Activated naive CD8-positive, alpha-beta T cell treated with anti-CD3 and anti-CD28 coated beads, Interleukin-2, amount 50 U/mL, for 24 hours (primary cell): Measurements from ENCODE around the gene LAMC2.

Experiments
- ATAC-seq: fragments of 150-1000 bp; cut with Tn5 transposase; one replicate; pipeline ENCODE4 v1.10.0; 2021
- DNase-seq: peaks from one replicate; pipeline ENCODE4 v3.0.0; 2021
- H3K27ac Mint-ChIP-seq: one replicate; pipeline ENCODE4 v1.8.0; 2021; ENCODE audit warnings: mild to moderate bottlenecking, mixed read lengths
- H3K27me3 Mint-ChIP-seq: one replicate; pipeline ENCODE4 v1.8.0; 2021; ENCODE audit warnings: mixed read lengths
- H3K36me3 Mint-ChIP-seq: one replicate; pipeline ENCODE4 v1.8.0; 2021; ENCODE audit warnings: low read depth, mixed read lengths
- H3K4me1 Mint-ChIP-seq: one replicate; pipeline ENCODE4 v1.8.0; 2021; ENCODE audit warnings: mixed read lengths
- H3K4me3 Mint-ChIP-seq: one replicate; pipeline ENCODE4 v1.8.0; 2021; ENCODE audit warnings: mild to moderate bottlenecking, moderate library complexity, mixed read lengths
- H3K9me3 Mint-ChIP-seq: one replicate; pipeline ENCODE4 v1.8.0; 2021; ENCODE audit warnings: mixed read lengths

LAMC2 gene

GRCh38 chr1:183244466-183244865, 58.4 kb downstream of the LAMC2 start:
- DNase-seq (no peak), ATAC-seq (no peak)
- no peaks in the 10 kb centered on the region for H3K36me3 Mint-ChIP-seq
- no peak overlapping the region for H3K4me3 Mint-ChIP-seq
- H3K4me1 Mint-ChIP-seq = no peaks in the 10 kb centered on the region
- peaks cover 4% of the 10 kb centered on the region for H3K27me3 Mint-ChIP-seq
- no peaks in the 10 kb centered on the region for H3K9me3 Mint-ChIP-seq
- no peak overlapping the region for H3K27ac Mint-ChIP-seq

DNA sequence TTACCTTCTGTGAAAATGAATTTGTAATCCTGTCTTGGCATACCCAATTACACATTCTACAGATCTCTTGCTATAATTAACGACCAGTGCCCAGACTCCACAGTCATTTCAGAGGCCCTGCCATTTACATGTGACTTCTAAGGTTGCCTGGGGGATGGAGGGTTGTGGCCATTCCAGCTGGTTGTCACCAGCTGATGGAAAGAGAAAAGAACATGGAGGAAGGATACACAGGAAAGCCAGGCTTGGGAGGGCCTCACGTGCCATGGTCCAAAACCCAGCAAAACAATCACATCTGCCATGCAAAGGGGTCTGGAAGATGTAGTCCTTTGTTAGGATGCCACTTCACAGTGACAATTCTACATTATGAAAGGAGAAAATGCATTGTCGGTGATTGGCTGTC, 59.3 kb downstream of the LAMC2 start:
- DNase-seq (no peak), ATAC-seq (no peak)
- Mint-ChIP-seq H3K27me3 (peaks cover 5% of the 10 kb centered on the region), H3K9me3 (no peaks in the 10 kb centered on the region), H3K36me3 (no peaks in the 10 kb centered on the region), H3K27ac (no peak overlapping the region), H3K4me3 (no peak overlapping the region), H3K4me1 (no peaks in the 10 kb centered on the region)

DNA sequence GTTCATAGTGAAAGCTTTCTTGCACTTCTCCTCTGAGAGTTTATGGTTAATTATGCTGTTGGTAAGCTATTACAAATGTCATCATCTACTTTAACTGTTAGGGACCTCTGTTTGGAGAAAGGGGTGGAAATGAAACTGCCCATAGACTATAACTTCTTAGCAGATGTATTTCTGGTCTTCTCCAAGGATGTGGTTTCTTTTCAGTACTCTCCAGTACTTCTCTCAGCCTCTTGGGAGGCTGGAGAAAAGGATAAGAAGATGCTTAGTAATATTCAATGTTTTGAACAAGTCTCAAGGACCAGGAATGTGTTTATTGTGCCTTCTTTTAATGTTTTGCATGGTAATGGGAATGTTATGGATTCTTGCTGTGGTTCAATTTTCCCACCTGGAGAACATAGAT, 60.4 kb downstream of the LAMC2 start:
- Mint-ChIP-seq H3K4me1 (no peaks in the 10 kb centered on the region), H3K9me3 (no peaks in the 10 kb centered on the region), H3K27me3 (peaks cover 5% of the 10 kb centered on the region), H3K36me3 (no peaks in the 10 kb centered on the region), H3K4me3 (no peak overlapping the region), H3K27ac (no peak overlapping the region)
- ATAC-seq = no peak
- no peak for DNase-seq

GRCh38 chr1:183247066-183247465, 61.0 kb downstream of the LAMC2 start:
- ATAC-seq (no peak), DNase-seq (no peak)
- Mint-ChIP-seq H3K4me1 (no peaks in the 10 kb centered on the region), H3K4me3 (no peak overlapping the region), H3K36me3 (no peaks in the 10 kb centered on the region), H3K9me3 (no peaks in the 10 kb centered on the region), H3K27ac (no peak overlapping the region), H3K27me3 (peaks cover 5% of the 10 kb centered on the region)

- Mint-ChIP-seq H3K4me3 (no peak overlapping the region), H3K27me3 (peaks cover 5% of the 10 kb centered on the region), H3K27ac (no peak overlapping the region), H3K9me3 (no peaks in the 10 kb centered on the region), H3K36me3 (no peaks in the 10 kb centered on the region), H3K4me1 (no peaks in the 10 kb centered on the region)
- DNase-seq (no peak), ATAC-seq (no peak)
Measured at GRCh38 chr1:183247484-183247883, 61.4 kb downstream of the LAMC2 start.

GRCh38 chr1:183247931-183248330, 61.9 kb downstream of the LAMC2 start:
- H3K4me1 Mint-ChIP-seq = peaks cover 2% of the 10 kb centered on the region
- peaks cover 5% of the 10 kb centered on the region for H3K27me3 Mint-ChIP-seq
- no peak for ATAC-seq
- no peak for DNase-seq
- H3K4me3 Mint-ChIP-seq = no peak overlapping the region
- no peaks in the 10 kb centered on the region for H3K36me3 Mint-ChIP-seq
- no peak overlapping the region for H3K27ac Mint-ChIP-seq
- H3K9me3 Mint-ChIP-seq = no peaks in the 10 kb centered on the region

- no peak for DNase-seq
- no peaks in the 10 kb centered on the region for H3K9me3 Mint-ChIP-seq
- no peak overlapping the region for H3K4me3 Mint-ChIP-seq
- H3K36me3 Mint-ChIP-seq = no peaks in the 10 kb centered on the region
- H3K4me1 Mint-ChIP-seq = peaks cover 2% of the 10 kb centered on the region
- no peak for ATAC-seq
- H3K27ac Mint-ChIP-seq = no peak overlapping the region
- peaks cover 4% of the 10 kb centered on the region for H3K27me3 Mint-ChIP-seq
Measured at GRCh38 chr1:183248989-183249691, 63.1 kb downstream of the LAMC2 start.

- no peak overlapping the region for H3K4me3 Mint-ChIP-seq
- H3K36me3 Mint-ChIP-seq = no peaks in the 10 kb centered on the region
- ATAC-seq (no peak), DNase-seq (no peak)
- H3K4me1 Mint-ChIP-seq = peaks cover 2% of the 10 kb centered on the region
- peaks cover 3% of the 10 kb centered on the region for H3K9me3 Mint-ChIP-seq
- no peak overlapping the region for H3K27ac Mint-ChIP-seq
- H3K27me3 Mint-ChIP-seq = peaks cover 2% of the 10 kb centered on the region
Measured at GRCh38 chr1:183249941-183250452, 63.9 kb downstream of the LAMC2 start.

GRCh38 chr1:183251101-183251958, 65.3 kb downstream of the LAMC2 start:
- peaks cover 2% of the 10 kb centered on the region for H3K4me1 Mint-ChIP-seq
- DNase-seq = no peak
- H3K27ac Mint-ChIP-seq = no peak overlapping the region
- no peak overlapping the region for H3K4me3 Mint-ChIP-seq
- H3K27me3 Mint-ChIP-seq = peaks cover 3% of the 10 kb centered on the region
- H3K36me3 Mint-ChIP-seq = no peaks in the 10 kb centered on the region
- no peak for ATAC-seq
- H3K9me3 Mint-ChIP-seq = peaks cover 4% of the 10 kb centered on the region

- peaks cover 4% of the 10 kb centered on the region for H3K27me3 Mint-ChIP-seq
- H3K36me3 Mint-ChIP-seq = no peaks in the 10 kb centered on the region
- H3K27ac Mint-ChIP-seq = no peak overlapping the region
- no peak for ATAC-seq
- H3K9me3 Mint-ChIP-seq = peaks cover 4% of the 10 kb centered on the region
- no peak for DNase-seq
- H3K4me3 Mint-ChIP-seq = no peak overlapping the region
- peaks cover 2% of the 10 kb centered on the region for H3K4me1 Mint-ChIP-seq
Measured at GRCh38 chr1:183251959-183252450, 65.9 kb downstream of the LAMC2 start.

- Mint-ChIP-seq H3K27ac (no peak overlapping the region), H3K4me1 (peaks cover 5% of the 10 kb centered on the region), H3K9me3 (peaks cover 4% of the 10 kb centered on the region), H3K36me3 (no peaks in the 10 kb centered on the region), H3K27me3 (peaks cover 2% of the 10 kb centered on the region), H3K4me3 (no peak overlapping the region)
- no peak for DNase-seq
- no peak for ATAC-seq
Measured at GRCh38 chr1:183255073-183255472, 69.0 kb downstream of the LAMC2 start.

DNA sequence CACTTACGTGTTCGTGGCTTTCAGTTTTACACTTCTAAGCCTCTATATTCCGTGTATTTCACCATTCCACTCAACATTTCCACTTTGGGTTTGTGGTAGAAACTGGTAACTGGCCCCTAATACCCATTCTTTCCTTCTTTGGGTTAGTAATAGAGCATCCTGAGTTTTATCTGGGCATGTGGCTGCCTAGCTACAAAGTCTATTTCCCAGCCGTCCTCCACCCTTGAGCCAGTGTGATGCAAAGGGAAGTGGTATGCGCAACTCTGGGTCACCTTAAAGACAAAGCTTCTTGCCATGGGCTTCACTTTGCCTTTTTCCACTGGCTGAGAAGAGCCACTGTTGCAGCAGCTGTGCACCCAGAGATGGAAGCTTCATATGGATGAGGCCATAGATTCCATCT, 73.9 kb downstream of the LAMC2 start:
- Mint-ChIP-seq H3K4me3 (no peak overlapping the region), H3K9me3 (peaks cover 2% of the 10 kb centered on the region), H3K4me1 (peaks cover 3% of the 10 kb centered on the region), H3K27me3 (peaks cover 13% of the 10 kb centered on the region), H3K36me3 (no peaks in the 10 kb centered on the region), H3K27ac (no peak overlapping the region)
- no peak for DNase-seq
- peak; percentile 54 for ATAC-seq

GRCh38 chr1:183262628-183263200, 76.7 kb downstream of the LAMC2 start:
- ATAC-seq (no peak), DNase-seq (no peak)
- H3K27me3 Mint-ChIP-seq = peaks cover 14% of the 10 kb centered on the region
- H3K4me3 Mint-ChIP-seq = no peak overlapping the region
- H3K4me1 Mint-ChIP-seq = peaks cover 3% of the 10 kb centered on the region
- no peak overlapping the region for H3K27ac Mint-ChIP-seq
- H3K36me3 Mint-ChIP-seq = no peaks in the 10 kb centered on the region
- no peaks in the 10 kb centered on the region for H3K9me3 Mint-ChIP-seq

DNA sequence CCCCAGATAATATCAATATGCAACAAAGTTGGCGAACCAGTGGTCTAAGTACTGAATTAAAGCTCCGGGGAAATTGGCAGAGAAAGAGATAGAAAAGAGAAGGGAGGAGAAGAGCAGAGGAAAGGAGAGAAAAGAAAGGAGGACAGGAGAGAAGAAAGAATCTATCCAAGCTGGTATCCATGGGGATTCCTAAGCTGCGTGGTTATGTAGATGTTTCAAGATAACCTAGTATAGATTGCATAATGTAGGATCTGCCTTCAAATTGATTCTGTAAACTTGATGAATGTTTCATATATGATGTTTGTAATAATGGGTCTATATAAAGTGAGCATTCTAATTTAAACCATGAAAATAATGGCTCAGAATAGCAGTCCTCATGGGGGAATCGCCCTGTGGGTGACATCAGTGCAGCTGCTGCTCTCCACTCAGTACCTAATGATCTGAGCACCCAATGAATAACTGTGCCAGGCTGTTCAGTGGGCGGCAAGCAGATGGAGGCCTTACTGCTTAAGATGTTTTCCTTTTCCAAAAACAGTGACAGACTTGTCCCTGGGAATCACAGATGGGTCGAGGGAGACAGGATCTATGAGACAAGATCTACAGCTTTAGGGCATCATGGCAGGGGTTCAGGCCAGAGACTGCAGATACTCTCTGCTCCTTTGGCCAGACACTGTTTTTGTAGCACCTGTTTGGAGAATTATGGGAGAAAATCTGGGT, 78.0 kb downstream of the LAMC2 start:
- no peaks in the 10 kb centered on the region for H3K9me3 Mint-ChIP-seq
- H3K36me3 Mint-ChIP-seq = no peaks in the 10 kb centered on the region
- no peak for ATAC-seq
- DNase-seq = no peak
- no peak overlapping the region for H3K27ac Mint-ChIP-seq
- H3K4me3 Mint-ChIP-seq = no peak overlapping the region
- H3K27me3 Mint-ChIP-seq = peaks cover 14% of the 10 kb centered on the region
- H3K4me1 Mint-ChIP-seq = peaks cover 3% of the 10 kb centered on the region
